Fibroblast of skin of right quadriceps (primary cell): Measurements from ENCODE around the gene LRRC8C.
"Not testable (repeated sequence)": the region's sequence is repeated elsewhere in the genome, so short reads cannot be mapped to it uniquely, and the experiment has no call there.

Experiments used
- DNase-seq: peaks from one replicate; pipeline ENCODE4 v3.0.0-alpha.2; 2013

Gene LRRC8C

DNA sequence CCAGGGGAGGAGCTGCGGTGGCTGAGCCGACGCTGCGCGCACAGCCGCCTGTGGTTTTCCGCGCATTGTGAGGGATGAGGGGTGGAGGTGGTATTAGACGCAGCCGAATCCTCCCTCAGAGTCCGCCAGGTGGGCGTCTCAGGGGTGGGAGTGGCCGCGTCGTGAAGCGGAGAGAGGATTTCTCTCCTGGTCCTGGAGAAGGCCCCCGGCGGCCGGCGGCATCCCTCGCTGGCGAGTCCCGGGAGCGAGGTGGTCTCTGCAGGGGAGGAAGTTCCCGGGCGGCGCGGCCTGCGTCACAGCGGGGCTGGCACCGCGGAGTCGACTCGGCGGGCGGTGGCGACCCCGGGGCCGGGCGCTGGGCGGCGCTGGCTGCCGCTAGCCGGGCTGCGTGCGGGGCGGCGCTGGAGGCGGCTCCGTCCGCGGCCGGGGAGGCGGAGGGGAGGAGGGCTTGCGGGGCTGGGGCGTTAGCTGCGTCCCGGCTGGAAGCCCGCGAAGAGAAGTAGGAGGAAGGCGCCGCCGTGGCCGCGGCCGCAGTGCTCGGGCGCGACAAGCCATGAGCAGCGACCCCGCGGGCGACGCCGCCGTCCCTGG is at the start of gene LRRC8C:
Gene LRRC8C (plus strand): TSS at position 464 of the 591 bp plus-strand sequence. CDS start 53,354 bp downstream, outside the sequence.
- peak; percentile 76 for DNase-seq

DNA sequence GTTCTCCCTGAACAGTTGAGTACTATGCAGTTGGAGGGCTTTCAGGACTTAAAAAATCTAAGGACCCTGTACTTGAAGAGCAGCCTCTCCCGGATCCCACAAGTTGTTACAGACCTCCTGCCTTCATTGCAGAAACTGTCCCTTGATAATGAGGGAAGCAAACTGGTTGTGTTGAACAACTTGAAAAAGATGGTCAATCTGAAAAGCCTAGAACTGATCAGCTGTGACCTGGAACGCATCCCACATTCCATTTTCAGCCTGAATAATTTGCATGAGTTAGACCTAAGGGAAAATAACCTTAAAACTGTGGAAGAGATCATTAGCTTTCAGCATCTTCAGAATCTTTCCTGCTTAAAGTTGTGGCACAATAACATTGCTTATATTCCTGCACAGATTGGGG is 48.7 kb upstream of the LRRC8C start:
- DNase-seq, result no peak

DNA sequence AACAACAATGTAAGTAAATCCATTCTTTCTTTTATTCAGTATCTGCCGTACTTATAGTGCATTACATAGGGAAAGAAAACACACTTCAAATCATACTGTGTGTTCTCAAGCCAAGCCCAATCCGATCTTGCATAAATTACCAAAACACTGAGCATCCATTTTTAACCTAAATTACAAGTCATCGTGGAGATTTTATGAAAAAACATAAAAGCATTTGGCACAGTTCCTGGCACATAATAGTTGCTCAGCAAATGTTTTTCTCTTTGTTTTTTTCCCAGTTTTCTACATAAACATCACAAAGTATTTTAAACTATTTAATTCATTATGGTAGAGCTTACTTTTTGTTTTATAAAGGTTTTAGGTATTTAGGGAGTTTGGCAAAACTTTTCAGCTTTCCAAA is 48.1 kb upstream of the LRRC8C start:
- DNase-seq, result no peak

DNA sequence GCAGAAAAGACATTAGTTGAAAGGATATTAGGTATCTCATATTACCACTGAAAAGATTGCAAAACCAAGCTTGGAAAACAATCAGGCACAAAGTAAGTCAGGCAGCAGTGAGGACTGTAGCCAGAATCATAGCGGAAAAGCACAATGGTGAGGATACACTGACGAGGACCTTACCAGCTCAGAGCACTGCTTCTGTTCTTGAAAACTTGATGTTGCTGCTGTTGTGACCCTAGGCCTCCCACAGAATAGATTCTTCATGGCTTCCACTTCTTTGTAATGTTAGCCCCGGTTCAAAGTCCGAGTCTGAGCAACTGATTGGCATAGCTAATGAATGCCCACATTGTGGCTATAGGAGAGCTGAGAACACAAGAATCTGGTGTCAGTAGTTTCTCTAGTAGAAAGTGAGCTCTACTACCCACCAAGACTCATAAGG is 45.2 kb upstream of the LRRC8C start:
- no peak for DNase-seq

GRCh38 chr1:89588480-89588879 is 44.4 kb upstream of the LRRC8C start:
- DNase-seq, result no peak

GRCh38 chr1:89589515-89589914 is 43.4 kb upstream of the LRRC8C start:
- DNase-seq, result peak; percentile 55

- DNase-seq, result no peak
These were observed 42.4 kb upstream of the LRRC8C start for GRCh38 chr1:89590341-89591080.

DNA sequence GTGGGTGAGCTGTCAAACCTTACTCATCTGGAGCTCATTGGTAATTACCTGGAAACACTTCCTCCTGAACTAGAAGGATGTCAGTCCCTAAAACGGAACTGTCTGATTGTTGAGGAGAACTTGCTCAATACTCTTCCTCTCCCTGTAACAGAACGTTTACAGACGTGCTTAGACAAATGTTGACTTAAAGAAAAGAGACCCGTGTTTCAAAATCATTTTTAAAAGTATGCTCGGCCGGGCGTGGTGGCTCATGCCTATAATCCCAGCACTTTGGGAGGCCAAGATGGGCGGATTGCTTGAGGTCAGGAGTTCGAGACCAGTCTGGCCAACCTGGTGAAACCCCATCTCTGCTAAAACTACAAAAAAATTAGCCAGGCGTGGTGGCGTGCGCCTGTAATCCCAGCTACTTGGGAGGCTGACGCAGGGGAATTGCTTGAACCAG is 40.0 kb upstream of the LRRC8C start:
- DNase-seq, result not testable (repeated sequence)

- peak; percentile 39 for DNase-seq
These were observed 38.7 kb upstream of the LRRC8C start for GRCh38 chr1:89594096-89594740.

DNA sequence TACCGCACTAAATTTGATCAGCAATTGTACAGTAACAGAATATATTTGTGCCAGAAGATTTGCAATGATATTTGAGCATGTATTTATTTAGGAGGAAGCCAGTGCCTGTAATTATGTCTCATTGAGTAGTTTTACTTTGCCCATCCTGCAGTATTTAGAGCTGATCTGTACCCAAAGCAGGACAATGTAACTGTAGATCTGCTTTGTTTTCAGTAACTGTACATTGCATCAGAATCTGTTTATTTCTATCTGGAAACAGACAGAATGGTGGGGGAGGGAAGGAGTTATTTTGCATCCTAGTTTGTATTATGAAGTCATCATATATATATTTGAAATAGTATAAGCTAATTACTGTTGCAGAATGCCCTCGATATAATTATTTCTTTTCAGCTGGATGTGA is 36.2 kb upstream of the LRRC8C start:
- DNase-seq, result no peak

DNA sequence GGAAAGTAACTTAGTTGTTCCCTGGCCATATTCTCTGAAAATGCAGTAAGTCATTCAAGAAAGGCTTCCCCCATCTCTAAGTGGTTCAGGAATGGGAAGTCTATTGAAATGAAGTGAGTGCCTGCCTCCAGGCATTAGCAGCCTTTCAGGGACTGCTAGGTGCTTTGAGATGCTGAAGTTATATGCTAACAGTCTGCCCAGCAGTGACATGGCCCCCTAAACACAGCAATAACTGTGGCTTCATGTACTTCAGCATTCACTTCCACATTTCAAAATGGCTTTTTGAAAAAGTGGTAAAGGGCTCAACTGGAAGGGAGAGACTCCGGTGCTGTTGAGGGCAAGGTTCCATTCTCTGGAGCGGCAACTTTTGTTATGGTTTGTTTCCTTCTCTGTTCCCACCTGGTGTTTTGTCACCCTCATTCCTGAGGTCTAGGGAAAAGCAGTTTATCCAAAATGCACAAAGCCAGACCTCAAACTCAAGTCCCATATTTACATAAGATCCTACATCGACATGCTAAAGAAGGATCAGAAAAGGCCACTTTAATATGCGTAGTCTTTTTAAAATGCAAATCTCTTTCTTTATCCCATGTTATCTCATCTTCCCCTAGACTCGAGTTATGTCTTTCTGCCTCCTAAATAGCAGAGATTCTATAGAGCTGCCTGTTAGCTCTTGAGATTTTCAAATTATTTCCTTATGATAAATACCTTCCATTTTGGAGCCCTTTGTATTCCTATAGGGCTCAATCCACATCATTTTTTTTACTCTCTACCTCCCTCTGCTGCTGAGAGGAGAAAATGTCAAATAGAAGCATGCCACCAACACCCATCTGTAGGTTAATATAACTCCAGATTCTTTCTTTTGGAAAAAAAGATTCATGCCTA is 34.2 kb upstream of the LRRC8C start:
- DNase-seq, result peak; percentile 46

- no peak for DNase-seq
These were observed 33.6 kb upstream of the LRRC8C start for GRCh38 chr1:89599332-89599630.

DNA sequence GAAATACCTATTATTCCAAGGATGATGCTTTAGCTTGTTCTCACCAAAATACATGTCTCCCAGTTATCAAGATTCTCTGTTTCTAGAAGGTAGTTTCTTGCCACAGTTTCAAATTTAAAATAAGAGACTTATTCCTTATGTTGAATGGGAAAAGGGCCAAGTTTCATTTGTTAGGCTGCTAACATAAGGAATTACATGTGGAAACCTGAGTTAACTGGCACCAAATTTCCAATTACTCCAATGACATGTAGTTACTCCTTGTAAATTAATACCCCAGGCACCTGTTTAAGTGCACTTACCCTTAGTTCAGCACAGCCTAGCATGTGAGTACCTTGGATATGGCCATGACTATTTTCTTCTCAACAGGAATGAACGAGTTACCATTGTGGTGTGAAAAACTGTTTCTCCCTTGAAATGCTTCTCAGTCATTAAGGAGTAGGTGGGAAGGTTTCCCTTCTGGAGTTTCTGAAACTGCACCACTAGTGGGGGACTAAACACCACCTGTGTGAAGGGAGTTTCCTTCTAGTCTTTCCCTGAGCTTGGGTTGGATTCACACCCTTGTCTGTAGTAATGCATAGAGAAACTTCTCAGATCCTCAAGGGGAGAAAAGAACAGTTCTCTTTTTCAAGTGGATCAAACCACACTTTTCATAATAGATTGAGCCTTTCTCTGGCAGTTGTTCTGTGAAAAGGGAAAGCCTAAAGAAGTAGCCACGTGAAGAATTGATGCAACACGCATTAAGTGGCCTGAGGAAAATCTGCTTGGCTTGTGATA is 32.3 kb upstream of the LRRC8C start:
- no peak for DNase-seq

GRCh38 chr1:89602871-89603404 is 30.0 kb upstream of the LRRC8C start:
- no peak for DNase-seq

- peak; percentile 52 for DNase-seq
These were observed 29.1 kb upstream of the LRRC8C start for GRCh38 chr1:89603651-89604413.

DNA sequence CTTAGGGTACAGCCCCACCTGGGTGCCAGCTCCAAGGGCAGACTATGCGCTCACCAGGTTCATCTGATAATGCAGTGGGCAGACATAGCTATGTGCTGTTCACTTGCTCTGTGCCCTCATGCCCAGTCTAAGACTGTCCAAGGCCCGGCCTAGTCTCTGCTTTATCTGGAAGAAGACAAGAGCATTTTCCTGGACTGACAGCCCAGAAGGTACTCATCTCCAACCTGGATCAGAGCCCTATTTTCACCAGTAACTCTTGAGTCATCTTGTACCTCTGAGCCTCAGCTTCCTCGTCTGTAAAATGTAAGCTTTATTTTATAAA is 28.5 kb upstream of the LRRC8C start:
- no peak for DNase-seq

GRCh38 chr1:89605692-89606091 is 27.2 kb upstream of the LRRC8C start:
- peak; percentile 28 for DNase-seq

- DNase-seq, result no peak
These were observed 26.5 kb upstream of the LRRC8C start for GRCh38 chr1:89606227-89606980.

- DNase-seq, result no peak
These were observed 25.8 kb upstream of the LRRC8C start for GRCh38 chr1:89607156-89607555.

- no peak for DNase-seq
These were observed 25.2 kb upstream of the LRRC8C start for GRCh38 chr1:89607586-89608318.
